ENCODE results near the gene LIN52.

The LIN52 gene, protein sequence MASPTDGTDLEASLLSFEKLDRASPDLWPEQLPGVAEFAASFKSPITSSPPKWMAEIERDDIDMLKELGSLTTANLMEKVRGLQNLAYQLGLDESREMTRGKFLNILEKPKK

GRCh38 chr14:74084277-74085046 lies at the start of gene LIN52, which contains the start of gene ALDH6A1:
Gene LIN52, plus strand, starts transcription at chr14:74084956. Its CDS starts 19 bp downstream, at chr14:74084975.
Gene ALDH6A1, minus strand, starts transcription at chr14:74084453. Its CDS starts 59 bp downstream, at chr14:74084394.
- DNase-seq (ENCODE audit: low read depth in 1 of 2, low spot score in 1 of 2): peak; percentile 100

GRCh38 chr14:74035556-74035955 lies 49.2 kb upstream of the LIN52 start:
- no peak for DNase-seq (ENCODE audit: low read depth in 1 of 2, low spot score in 1 of 2)

GRCh38 chr14:74038020-74038859 lies 46.5 kb upstream of the LIN52 start:
- peak in 1 of 2 donors; percentile 20 for DNase-seq (ENCODE audit: low read depth in 1 of 2, low spot score in 1 of 2)

GRCh38 chr14:74042296-74042695 lies 42.5 kb upstream of the LIN52 start:
- DNase-seq (ENCODE audit: low read depth in 1 of 2, low spot score in 1 of 2): no peak

- DNase-seq (ENCODE audit: low read depth in 1 of 2, low spot score in 1 of 2): no peak
Measured at GRCh38 chr14:74045522-74045921, 39.2 kb upstream of the LIN52 start.

- DNase-seq (ENCODE audit: low read depth in 1 of 2, low spot score in 1 of 2): no peak
Measured at GRCh38 chr14:74048281-74048680, 36.5 kb upstream of the LIN52 start.

- no peak for DNase-seq (ENCODE audit: low read depth in 1 of 2, low spot score in 1 of 2)
Measured at GRCh38 chr14:74049876-74050495, 34.8 kb upstream of the LIN52 start.

DNA sequence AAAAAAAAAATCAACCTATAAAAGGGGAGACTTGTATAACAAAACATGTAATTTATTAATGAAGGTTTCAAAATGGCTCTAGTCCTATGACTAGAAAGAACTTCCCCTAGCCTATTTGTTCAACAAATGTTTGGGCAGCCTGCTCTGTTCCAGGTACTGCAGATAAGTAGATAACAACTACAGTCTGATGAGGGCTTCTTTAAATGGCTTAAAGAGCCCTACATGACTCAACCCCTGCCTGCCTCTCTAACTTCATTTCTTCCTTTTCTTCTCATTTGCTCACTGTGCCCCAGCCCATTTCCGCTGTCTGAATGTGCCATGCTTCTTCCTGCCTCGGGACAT lies 22.0 kb upstream of the LIN52 start:
- no peak for DNase-seq (ENCODE audit: low read depth in 1 of 2, low spot score in 1 of 2)

DNA sequence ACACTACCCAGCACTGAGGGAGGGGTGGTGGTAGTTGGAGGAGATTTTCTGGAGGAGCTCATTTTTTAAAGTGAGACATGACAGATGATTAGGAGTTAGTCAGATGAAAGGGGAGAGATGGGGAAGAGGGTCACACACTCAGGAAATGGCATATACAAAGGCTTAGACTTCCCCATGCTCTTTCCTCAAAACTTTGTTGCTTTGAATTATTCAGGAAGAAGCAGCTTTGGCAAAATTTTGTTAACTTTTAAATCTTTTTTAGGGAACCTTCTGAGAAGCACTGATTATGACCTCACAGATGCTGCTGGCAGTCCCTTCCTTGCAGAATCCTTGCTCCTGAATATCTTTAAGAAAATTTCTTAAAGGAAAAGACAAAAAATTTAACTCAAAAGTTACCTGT lies 20.3 kb upstream of the LIN52 start:
- DNase-seq (ENCODE audit: low read depth in 1 of 2, low spot score in 1 of 2): no peak

- no peak for DNase-seq (ENCODE audit: low read depth in 1 of 2, low spot score in 1 of 2)
Measured at GRCh38 chr14:74064883-74065282, 19.9 kb upstream of the LIN52 start.

DNA sequence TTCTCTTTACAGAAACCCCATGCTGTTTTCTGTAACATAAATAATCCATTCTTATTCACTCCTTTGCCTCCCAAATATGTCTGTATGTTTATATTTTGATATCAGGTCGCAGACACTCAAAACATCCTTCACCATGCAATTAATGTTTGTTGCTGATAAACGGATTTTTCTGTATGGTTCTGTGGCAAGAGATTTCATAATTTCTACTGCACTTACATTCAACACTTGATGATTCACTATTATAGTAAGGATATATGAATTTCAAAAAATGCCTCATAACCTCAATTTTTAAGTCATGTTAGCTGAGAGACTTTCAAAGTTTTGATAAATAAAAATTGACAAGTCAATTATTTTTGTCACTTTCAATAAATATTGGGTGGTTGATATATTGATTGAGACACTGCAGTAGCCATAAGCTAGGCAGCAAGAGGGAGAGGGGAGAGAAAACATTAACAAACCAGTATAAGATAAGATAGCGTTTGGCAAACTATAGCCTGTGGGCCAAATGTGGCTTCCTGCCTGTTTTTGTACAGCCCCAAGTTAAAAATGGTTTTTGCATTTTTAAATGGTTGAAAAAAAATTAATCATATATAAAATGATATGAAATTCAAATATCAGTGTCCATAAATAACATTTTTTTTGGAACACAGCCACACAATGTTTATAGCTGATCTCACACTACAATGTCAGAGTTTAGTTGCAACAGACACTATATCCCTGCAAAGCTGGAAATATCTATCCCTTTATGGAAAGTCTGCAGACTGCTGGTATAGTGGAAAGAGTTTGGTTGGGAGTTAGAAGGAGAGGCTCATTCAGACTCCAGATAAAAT lies 18.8 kb upstream of the LIN52 start:
- DNase-seq (ENCODE audit: low read depth in 1 of 2, low spot score in 1 of 2): no peak

GRCh38 chr14:74077401-74077800 lies 7.4 kb upstream of the LIN52 start:
- no peak for DNase-seq (ENCODE audit: low read depth in 1 of 2, low spot score in 1 of 2)

DNA sequence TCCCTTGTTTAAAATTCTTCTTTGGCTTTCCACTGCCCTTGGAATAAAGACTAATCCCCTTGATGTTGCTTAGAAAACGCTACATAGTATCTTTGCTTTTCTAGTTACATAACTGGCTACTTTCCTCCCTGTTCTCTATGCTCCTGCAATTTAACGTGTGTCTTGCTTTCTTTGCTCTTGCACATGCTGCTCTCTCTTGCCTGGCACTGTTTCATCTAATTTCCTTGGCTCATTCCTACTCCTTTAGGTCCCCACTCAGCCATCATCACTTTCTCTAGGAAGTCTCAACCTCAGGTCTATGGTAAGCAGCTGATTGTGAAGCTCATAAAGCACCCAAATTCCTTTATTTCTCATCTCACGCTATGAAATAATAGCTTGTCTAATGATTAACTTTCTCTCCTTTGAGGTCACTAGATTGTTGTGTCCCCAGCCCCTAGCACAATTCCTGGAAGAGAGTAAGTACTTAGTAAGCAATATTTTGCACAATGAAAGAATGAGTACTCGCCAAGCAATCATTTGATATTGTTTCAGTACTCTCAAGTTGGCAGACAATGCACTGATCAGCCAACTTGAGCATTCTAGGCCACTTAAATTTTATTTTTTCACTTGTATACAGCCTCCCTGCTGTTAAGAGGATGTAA lies 3.8 kb upstream of the LIN52 start:
- no peak for DNase-seq (ENCODE audit: low read depth in 1 of 2, low spot score in 1 of 2)

DNA sequence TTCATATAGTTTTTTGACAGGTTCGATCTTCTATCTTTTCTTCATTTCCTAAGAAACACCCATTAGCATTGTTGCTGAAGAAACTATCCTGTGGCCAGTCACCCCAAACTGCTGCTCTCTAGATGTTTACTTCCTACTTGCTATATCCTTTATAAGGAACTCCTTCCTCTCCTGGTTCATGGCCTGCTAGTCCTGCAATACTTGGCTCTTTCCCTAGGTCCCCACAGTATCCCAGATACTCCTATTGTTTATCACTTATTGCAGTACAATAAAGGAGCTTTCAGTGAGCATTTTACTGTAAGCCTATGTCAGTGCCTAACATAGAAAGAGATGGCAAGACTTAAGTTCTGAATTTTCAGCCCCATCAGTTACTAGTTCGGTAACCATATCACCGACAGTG lies 3.3 kb upstream of the LIN52 start:
- no peak for DNase-seq (ENCODE audit: low read depth in 1 of 2, low spot score in 1 of 2)

DNA sequence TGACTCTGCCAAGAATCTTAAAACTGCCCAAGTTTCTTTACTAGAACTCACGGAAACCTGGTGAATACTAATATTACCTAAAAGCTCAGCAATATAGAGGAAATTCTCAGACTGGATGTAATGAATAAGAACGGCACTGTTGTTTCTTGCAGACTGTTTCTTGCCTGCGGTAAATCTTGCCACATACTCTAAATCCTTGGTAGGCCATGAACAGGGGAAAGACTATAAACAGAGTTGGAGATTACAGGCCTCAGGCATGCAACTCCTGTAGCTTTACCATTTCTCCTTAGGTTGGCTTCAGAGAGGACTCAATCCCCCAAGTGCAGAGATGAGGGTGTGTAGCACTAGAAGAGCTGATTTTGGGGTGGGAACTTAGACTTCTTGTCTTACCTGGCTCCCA lies 1.6 kb upstream of the LIN52 start:
- DNase-seq (ENCODE audit: low read depth in 1 of 2, low spot score in 1 of 2): no peak

DNA sequence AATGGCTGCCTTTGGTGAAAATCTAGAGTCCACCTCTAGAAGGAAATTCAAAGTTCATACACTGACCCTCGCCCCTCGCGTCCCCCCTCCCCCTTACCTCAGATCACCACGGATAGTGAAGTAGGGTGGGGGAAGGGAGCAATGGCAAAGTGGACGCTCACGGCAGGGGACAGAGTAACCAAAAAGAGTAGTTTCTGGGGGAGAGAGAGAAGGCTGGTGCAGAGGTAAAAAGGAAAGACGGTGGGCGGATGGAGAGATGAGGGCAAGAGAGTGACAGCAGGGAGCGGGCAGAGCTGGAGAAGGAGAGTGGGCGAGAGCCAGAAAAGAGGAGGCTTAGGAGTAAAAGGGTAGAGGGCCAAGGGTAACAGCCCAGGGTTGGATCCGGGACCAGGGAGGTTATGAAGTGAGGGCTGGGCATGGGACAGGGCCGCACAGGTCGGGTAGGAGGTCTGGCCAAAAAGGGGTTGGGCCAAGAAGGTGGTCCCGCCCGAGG lies 926 bp upstream of the LIN52 start:
- DNase-seq (ENCODE audit: low read depth in 1 of 2, low spot score in 1 of 2): no peak

GRCh38 chr14:74085047-74085637 lies 386 bp downstream of the LIN52 start:
- DNase-seq (ENCODE audit: low read depth in 1 of 2, low spot score in 1 of 2): peak in 1 of 2 donors; percentile 2

- no peak for DNase-seq (ENCODE audit: low read depth in 1 of 2, low spot score in 1 of 2)
Measured at GRCh38 chr14:74085828-74086227, 1.1 kb downstream of the LIN52 start.

DNA sequence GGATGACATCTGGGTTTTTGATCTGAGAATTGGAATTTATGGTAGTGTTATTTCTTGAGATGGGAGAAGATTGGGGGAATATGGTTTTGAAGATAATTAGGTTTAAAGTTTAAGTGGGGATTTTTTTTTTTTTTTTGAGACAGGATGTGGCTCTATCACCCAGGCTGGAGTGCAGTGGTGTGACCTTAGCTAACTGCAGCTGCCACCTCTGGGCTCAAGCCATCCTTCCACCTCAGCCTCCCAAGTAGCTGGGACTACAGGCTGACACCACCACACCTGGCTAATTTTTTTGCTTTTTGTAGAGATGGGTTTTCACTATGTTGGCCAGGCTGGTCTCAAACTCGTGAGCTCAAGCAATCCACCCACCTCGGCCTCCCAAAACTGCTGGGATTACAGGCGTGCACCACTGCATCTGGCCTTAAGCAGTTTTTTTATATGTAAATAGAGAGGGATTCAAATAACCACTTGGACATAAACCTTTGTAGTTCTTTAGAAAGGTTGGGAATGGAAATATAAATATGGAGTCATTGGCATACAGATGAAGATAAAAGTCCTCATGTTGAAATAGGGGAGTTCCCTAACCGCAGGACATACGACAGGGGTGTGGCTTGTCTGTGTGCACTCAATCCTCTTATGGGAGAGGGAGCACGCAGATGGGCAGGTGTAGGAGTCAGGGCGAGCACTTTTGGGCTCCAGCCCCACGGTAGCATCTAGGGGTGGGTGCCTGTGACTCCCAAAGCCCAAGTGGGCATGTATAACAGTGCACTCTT lies 4.7 kb downstream of the LIN52 start:
- DNase-seq (ENCODE audit: low read depth in 1 of 2, low spot score in 1 of 2): no peak

Data from activated CD4-positive, alpha-beta T cell treated with anti-CD3 and anti-CD28 coated beads, Interleukin-2, amount 50 U/mL, for 24 hours (primary cell).